ENCODE measurements around the gene MINPP1. TPM values are rescaled to one million over a fixed set of nuclear protein-coding genes. Genes with fewer than 3 reads are reported as not detected.

The MINPP1 gene
- polyA plus RNA-seq, 3 donors from 2014 or later = 8.2 to 16.1 (median 12.2) TPM

- DNase-seq = no peak
- no peak overlapping the region for H3K4me3 Mint-ChIP-seq
- peaks cover 0 to 10% of the 10 kb centered on the region in 2 donors for H3K4me1 Mint-ChIP-seq
- H3K9me3 Mint-ChIP-seq = no peaks in the 10 kb centered on the region
- no peaks in the 10 kb centered on the region for H3K27me3 Mint-ChIP-seq (ENCODE audit: low read depth in 3 of 3)
- H3K27ac Mint-ChIP-seq = no peak overlapping the region
- peaks cover 5 to 18% (median 11%) of the 10 kb centered on the region in 3 donors for H3K36me3 Mint-ChIP-seq
Measured at GRCh38 chr10:87534173-87534858, 29.6 kb downstream of the MINPP1 start.

DNA sequence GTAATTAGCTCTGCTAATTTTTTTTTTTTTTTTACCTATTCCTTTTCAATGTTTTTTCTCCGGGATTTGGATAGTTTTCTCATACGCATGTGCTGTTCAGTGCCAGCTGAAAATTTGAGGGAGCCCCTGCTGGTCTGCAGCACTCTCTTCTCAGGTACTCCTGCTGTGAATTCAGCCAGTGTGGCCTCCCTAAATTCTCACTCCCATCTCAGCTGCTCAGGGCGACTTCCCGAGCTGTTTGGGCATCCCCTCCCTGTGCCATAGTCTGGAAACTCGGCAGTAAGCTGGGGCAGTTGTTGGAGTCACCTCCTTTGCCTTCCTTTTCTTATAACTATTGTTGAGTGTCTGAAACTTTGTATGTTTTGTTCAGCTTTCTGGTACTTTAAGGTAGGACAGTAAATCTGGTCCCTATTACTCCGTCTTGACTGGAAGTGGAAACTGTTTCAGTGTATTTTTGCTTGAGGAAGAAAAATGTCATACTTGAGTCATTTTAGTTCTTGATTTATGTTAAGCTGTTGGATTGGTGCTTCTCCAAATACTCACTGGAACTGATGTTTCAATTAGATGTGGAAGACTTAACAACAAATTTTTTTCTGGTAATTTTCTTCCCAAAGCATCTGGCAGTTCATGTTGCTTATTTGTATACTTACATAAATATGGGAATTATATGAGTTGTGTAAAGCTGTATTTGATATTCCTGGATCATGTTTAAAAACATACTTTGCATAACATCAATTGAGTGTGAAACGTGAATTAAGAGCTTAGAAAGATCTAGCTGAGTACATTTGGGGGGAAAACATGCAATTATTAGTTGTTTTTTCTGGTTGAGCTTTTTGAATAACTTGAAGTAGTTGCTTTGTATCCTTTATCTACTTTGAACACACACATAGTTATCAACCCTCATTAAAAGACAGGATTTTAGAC, 33.7 kb downstream of the MINPP1 start:
- no peak overlapping the region for H3K4me3 Mint-ChIP-seq
- H3K36me3 Mint-ChIP-seq = peaks cover 30 to 36% (median 34%) of the 10 kb centered on the region in 3 donors

GRCh38 chr10:87541114-87541513, 36.4 kb downstream of the MINPP1 start:
- Mint-ChIP-seq H3K27me3 (ENCODE audit: low read depth in 3 of 3) (no peaks in the 10 kb centered on the region), H3K4me1 (peaks cover 7 to 13% of the 10 kb centered on the region in 2 donors), H3K27ac (no peak overlapping the region), H3K36me3 (peaks cover 31 to 41% (median 39%) of the 10 kb centered on the region in 3 donors), H3K4me3 (no peak overlapping the region), H3K9me3 (peaks cover 2 to 15% (median 8%) of the 10 kb centered on the region in 6 donors)
- DNase-seq = no peak

More for the DNA sequence above, 33.7 kb downstream of the MINPP1 start:
- peaks cover 0 to 10% of the 10 kb centered on the region in 2 donors for H3K4me1 Mint-ChIP-seq
- peaks cover 2 to 14% (median 6%) of the 10 kb centered on the region in 6 donors for H3K9me3 Mint-ChIP-seq
- no peaks in the 10 kb centered on the region for H3K27me3 Mint-ChIP-seq (ENCODE audit: low read depth in 3 of 3)
- DNase-seq = no peak
- peak overlapping the region in 1 of 6 donors; percentile 35 for H3K27ac Mint-ChIP-seq

- no peak for DNase-seq
- Mint-ChIP-seq H3K27me3 (ENCODE audit: low read depth in 3 of 3) (peaks cover 0 to 1% (median 0%) of the 10 kb centered on the region in 3 donors), H3K9me3 (peaks cover 2 to 15% (median 8%) of the 10 kb centered on the region in 6 donors), H3K4me3 (no peak overlapping the region), H3K27ac (peak overlapping the region in 1 of 6 donors; percentile 24), H3K4me1 (peaks cover 18 to 24% of the 10 kb centered on the region in 2 donors), H3K36me3 (peaks cover 30 to 36% (median 31%) of the 10 kb centered on the region in 3 donors)
Measured at GRCh38 chr10:87544721-87545120, 40.0 kb downstream of the MINPP1 start.

DNA sequence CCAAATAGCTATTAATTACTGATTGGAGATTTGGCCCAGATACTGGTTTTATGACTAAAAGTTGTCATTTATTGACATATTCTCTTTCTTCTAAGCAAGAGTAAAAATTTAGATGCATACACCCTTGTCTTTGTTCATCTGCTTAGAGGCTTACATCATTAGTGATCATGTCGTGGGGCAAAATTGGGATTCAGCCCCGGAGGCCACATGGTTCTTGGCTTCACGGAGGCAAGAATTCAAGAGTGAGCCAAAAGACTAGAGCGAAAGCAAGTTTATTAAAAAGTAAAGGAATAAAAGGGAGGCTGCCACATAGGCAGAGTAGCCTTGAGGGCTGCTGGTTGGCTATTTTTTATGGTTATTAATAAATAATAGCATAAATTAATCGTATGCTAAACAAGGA, 41.1 kb downstream of the MINPP1 start:
- Mint-ChIP-seq H3K4me3 (peak overlapping the region in 2 of 5 donors; percentile 65 to 67), H3K36me3 (peaks cover 26 to 30% (median 27%) of the 10 kb centered on the region in 3 donors), H3K27me3 (ENCODE audit: low read depth in 3 of 3) (peaks cover 0 to 1% (median 0%) of the 10 kb centered on the region in 3 donors), H3K4me1 (peaks cover 18 to 28% of the 10 kb centered on the region in 2 donors), H3K27ac (peak overlapping the region; percentile 31 to 88 (median 64)), H3K9me3 (peaks cover 2 to 15% (median 8%) of the 10 kb centered on the region in 6 donors)
- DNase-seq = no peak

DNA sequence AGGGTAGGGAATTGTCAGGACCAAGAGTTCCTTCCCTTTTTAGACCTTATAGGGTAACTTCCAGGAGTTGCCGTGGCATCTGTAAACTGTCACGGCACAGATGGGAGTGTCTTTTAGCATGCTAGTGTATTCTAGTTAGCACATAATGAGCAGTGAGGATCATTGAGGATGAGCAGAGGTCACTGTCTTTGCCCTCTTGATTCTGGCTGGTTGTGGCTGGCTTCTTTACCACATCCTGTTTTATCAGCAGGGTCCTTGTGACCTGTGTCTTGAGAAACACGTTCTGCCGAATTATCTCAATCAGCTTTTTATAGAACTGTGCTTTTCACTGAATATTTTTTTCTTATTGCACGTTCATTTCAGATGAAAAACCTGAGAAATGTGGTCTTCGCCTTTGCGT, 41.5 kb downstream of the MINPP1 start:
- H3K27ac Mint-ChIP-seq = peak overlapping the region; percentile 66 to 91 (median 82)
- DNase-seq = peak; percentile 44 to 52 (median 49)
- H3K4me3 Mint-ChIP-seq = peak overlapping the region; percentile 53 to 71 (median 65)

DNA sequence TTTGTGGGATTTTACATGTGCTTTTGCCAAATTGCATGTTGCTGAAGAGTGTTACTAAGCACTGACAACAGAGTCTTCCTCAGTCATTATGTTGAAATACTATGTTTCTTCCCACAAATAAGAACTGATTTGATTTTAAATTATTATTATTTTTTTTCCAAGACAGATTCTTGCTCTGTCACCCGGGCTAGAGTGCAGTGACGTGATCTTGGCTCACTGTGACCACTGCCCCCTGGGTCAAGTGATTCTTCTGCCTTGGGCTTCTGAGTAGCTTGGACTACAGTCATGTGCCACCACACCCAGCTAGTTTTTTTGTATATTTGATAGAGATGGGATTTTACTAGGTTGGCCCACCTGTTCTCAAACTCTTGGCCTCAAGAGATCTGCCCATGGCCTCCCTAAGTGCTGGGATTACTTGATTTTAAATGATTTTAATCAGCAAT, 42.3 kb downstream of the MINPP1 start:
- Mint-ChIP-seq H3K27me3 (ENCODE audit: low read depth in 3 of 3) (peaks cover 0 to 1% (median 0%) of the 10 kb centered on the region in 3 donors), H3K9me3 (peaks cover 2 to 13% (median 8%) of the 10 kb centered on the region in 6 donors), H3K4me3 (peak overlapping the region in 1 of 5 donors; percentile 21), H3K4me1 (peaks cover 18 to 31% of the 10 kb centered on the region in 2 donors), H3K36me3 (peaks cover 14 to 21% (median 20%) of the 10 kb centered on the region in 3 donors), H3K27ac (peak overlapping the region in 2 of 6 donors; percentile 4 to 7)
- no peak for DNase-seq

More for the DNA sequence above, 41.5 kb downstream of the MINPP1 start:
- Mint-ChIP-seq H3K36me3 (peaks cover 21 to 28% (median 27%) of the 10 kb centered on the region in 3 donors), H3K4me1 (peaks cover 18 to 31% of the 10 kb centered on the region in 2 donors), H3K27me3 (ENCODE audit: low read depth in 3 of 3) (peaks cover 0 to 1% (median 0%) of the 10 kb centered on the region in 3 donors), H3K9me3 (peaks cover 2 to 15% (median 8%) of the 10 kb centered on the region in 6 donors)

GRCh38 chr10:87547734-87548311, 43.1 kb downstream of the MINPP1 start:
- H3K4me3 Mint-ChIP-seq = no peak overlapping the region
- peaks cover 18 to 31% of the 10 kb centered on the region in 2 donors for H3K4me1 Mint-ChIP-seq
- no peak for DNase-seq
- peaks cover 0 to 1% (median 0%) of the 10 kb centered on the region in 3 donors for H3K27me3 Mint-ChIP-seq (ENCODE audit: low read depth in 3 of 3)
- H3K36me3 Mint-ChIP-seq = peaks cover 10 to 17% (median 16%) of the 10 kb centered on the region in 3 donors
- peaks cover 0 to 8% (median 5%) of the 10 kb centered on the region in 6 donors for H3K9me3 Mint-ChIP-seq
- no peak overlapping the region for H3K27ac Mint-ChIP-seq

- Mint-ChIP-seq H3K27me3 (ENCODE audit: low read depth in 3 of 3) (peaks cover 0 to 1% (median 0%) of the 10 kb centered on the region in 3 donors), H3K27ac (peak overlapping the region in 2 of 6 donors; percentile 5 to 37), H3K4me1 (peaks cover 15 to 25% of the 10 kb centered on the region in 2 donors), H3K4me3 (no peak overlapping the region), H3K9me3 (no peaks in the 10 kb centered on the region), H3K36me3 (peaks cover 11 to 17% (median 17%) of the 10 kb centered on the region in 3 donors)
- no peak for DNase-seq
Measured at GRCh38 chr10:87550741-87551140, 46.0 kb downstream of the MINPP1 start.

GRCh38 chr10:87551326-87551725, 46.6 kb downstream of the MINPP1 start:
- H3K4me3 Mint-ChIP-seq = no peak overlapping the region
- H3K9me3 Mint-ChIP-seq = no peaks in the 10 kb centered on the region
- H3K4me1 Mint-ChIP-seq = peaks cover 10 to 19% of the 10 kb centered on the region in 2 donors
- peaks cover 11 to 17% (median 17%) of the 10 kb centered on the region in 3 donors for H3K36me3 Mint-ChIP-seq
- peaks cover 0 to 1% (median 0%) of the 10 kb centered on the region in 3 donors for H3K27me3 Mint-ChIP-seq (ENCODE audit: low read depth in 3 of 3)
- H3K27ac Mint-ChIP-seq = no peak overlapping the region
- DNase-seq = no peak

DNA sequence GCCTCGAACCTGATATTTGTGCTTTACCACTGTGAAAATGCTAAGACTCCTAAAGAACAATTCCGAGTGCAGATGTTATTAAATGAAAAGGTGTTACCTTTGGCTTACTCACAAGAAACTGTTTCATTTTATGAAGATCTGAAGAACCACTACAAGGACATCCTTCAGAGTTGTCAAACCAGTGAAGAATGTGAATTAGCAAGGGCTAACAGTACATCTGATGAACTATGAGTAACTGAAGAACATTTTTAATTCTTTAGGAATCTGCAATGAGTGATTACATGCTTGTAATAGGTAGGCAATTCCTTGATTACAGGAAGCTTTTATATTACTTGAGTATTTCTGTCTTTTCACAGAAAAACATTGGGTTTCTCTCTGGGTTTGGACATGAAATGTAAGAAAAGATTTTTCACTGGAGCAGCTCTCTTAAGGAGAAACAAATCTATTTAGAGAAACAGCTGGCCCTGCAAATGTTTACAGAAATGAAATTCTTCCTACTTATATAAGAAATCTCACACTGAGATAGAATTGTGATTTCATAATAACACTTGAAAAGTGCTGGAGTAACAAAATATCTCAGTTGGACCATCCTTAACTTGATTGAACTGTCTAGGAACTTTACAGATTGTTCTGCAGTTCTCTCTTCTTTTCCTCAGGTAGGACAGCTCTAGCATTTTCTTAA, 47.7 kb downstream of the MINPP1 start:
- Mint-ChIP-seq H3K4me1 (peaks cover 1 to 11% of the 10 kb centered on the region in 2 donors), H3K36me3 (peaks cover 11 to 17% (median 17%) of the 10 kb centered on the region in 3 donors), H3K9me3 (no peaks in the 10 kb centered on the region), H3K4me3 (no peak overlapping the region), H3K27me3 (ENCODE audit: low read depth in 3 of 3) (peaks cover 0 to 1% (median 0%) of the 10 kb centered on the region in 3 donors), H3K27ac (peak overlapping the region in 1 of 6 donors; percentile 57)
- DNase-seq = no peak

DNA sequence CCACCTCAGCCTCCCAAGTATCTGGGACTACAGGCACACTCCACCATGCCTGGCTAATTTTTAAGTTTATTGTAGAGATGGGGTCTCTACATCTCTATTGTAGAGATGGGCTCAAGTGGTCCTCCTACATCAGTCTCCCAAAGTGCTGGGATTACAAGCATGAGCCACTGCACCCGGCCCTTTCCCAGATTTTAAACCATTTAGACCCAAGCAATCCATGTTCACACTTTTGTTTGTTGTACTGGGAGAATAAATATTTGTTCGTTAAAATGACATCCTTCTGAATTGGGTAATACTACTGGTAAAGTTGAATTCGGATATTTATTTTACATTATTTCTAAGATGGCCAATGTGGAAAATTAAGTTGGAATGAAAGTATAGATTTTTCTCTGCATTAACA, 52.7 kb downstream of the MINPP1 start:
- Mint-ChIP-seq H3K9me3 (peaks cover 0 to 2% (median 0%) of the 10 kb centered on the region in 6 donors), H3K27ac (no peak overlapping the region), H3K4me1 (no peaks in the 10 kb centered on the region), H3K4me3 (no peak overlapping the region), H3K27me3 (ENCODE audit: low read depth in 3 of 3) (peaks cover 0 to 1% (median 0%) of the 10 kb centered on the region in 3 donors), H3K36me3 (peaks cover 11 to 17% (median 17%) of the 10 kb centered on the region in 3 donors)
- DNase-seq = no peak

Data from immature natural killer cell (primary cell).